Progenitor cell of endocrine pancreas (in vitro differentiated cells): ENCODE results near the gene STARD10. TPM values are rescaled to one million over a fixed set of nuclear protein-coding genes. Genes with fewer than 3 reads are reported as not detected.

Source experiments
- DNase-seq: peaks from one replicate; pipeline ENCODE4 v3.0.0; 2021; ENCODE audit warnings: low spot score; ENCODE audit not compliant: unreplicated experiment
- H3K27ac Mint-ChIP-seq: 2 replicates; pipeline ENCODE4 v1.8.0; 2021; ENCODE audit warnings: mild to moderate bottlenecking, moderate library complexity, mixed read lengths
- H3K27me3 Mint-ChIP-seq: 2 replicates; pipeline ENCODE4 v1.8.0; 2021; ENCODE audit warnings: mixed read lengths
- H3K36me3 Mint-ChIP-seq: 2 replicates; pipeline ENCODE4 v1.8.0; 2022; ENCODE audit warnings: mixed read lengths; ENCODE audit not compliant: insufficient read depth
- H3K4me1 Mint-ChIP-seq: 2 replicates; pipeline ENCODE4 v1.8.0; 2021; ENCODE audit warnings: low read depth, mixed read lengths
- H3K4me3 Mint-ChIP-seq: 2 replicates; pipeline ENCODE4 v1.8.0; 2021; ENCODE audit warnings: low read depth, mild to moderate bottlenecking, moderate library complexity, mixed read lengths
- H3K9me3 Mint-ChIP-seq: 2 replicates; pipeline ENCODE4 v1.8.0; 2021; ENCODE audit warnings: low read depth, mixed read lengths
- total RNA-seq: library from RNA; stranded (reverse); gene quantifications from 2 replicates; pipeline ENCODE4 v1.2.1, GENCODE V29; 2021
- TF ChIP-seq, protein P1 (sequence below): fragments of 200-600 bp; sonication (generic); IDR thresholded peaks from one replicate; pipeline ENCODE4 v1.5.0; 2021; ENCODE audit warnings: antibody characterized with exemption, mild to moderate bottlenecking; ENCODE audit not compliant: unreplicated experiment

STARD10 gene
- total RNA-seq, 1 donor from 2014 or later, result 212 TPM

DNA sequence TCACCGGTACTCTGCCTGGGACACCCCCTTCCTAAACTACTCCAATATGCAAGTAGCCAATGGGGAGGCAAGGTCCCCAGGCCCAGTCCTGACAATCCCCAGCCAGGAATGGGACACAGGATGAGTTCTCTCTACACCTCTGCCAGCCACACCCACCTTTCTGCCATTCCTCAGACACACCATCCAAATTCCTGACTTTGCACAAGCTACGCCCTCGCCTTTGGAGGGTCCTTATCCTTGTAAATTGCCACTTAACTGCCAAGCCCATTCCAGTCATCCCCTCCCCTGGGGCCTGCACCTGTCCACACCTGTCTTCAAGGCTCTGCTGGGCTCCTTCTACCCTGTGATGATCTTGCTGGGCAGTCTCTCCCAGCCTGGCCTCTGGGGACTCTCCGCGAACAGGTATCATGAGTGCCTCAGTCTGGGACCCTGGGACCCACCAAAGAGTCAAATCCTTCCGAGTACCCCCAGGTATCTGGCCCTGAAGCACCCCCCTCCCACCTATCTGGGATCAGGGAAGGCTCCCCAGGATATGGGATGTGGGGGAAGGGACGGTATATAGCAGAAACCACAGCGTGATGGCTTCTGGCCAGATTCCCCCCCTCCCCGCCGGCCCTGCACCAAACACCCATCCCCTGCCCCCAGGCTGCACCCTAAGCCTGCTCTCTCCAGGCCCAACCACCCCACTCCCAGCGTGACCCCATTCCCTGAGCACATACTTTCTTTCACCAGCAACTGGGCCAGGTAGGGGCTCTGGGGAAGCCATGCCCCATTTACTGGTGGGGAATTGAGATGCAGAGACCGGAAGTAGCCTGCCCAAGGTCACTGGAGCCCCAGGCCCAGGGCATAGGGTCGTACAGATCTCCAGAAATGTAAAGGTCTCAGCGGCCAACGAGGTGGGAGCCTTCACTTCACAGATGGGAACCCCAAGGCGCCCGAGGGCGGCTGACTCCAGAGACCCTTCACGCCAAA, 42.4 kb downstream of the STARD10 start:
- Mint-ChIP-seq H3K4me3 (peak overlapping the region; percentile 93), H3K9me3 (no peaks in the 10 kb centered on the region), H3K27ac (peak overlapping the region; percentile 91), H3K27me3 (no peaks in the 10 kb centered on the region), H3K36me3 (peaks cover 10% of the 10 kb centered on the region), H3K4me1 (peaks cover 33% of the 10 kb centered on the region)
- TF ChIP-seq, protein P1, sequence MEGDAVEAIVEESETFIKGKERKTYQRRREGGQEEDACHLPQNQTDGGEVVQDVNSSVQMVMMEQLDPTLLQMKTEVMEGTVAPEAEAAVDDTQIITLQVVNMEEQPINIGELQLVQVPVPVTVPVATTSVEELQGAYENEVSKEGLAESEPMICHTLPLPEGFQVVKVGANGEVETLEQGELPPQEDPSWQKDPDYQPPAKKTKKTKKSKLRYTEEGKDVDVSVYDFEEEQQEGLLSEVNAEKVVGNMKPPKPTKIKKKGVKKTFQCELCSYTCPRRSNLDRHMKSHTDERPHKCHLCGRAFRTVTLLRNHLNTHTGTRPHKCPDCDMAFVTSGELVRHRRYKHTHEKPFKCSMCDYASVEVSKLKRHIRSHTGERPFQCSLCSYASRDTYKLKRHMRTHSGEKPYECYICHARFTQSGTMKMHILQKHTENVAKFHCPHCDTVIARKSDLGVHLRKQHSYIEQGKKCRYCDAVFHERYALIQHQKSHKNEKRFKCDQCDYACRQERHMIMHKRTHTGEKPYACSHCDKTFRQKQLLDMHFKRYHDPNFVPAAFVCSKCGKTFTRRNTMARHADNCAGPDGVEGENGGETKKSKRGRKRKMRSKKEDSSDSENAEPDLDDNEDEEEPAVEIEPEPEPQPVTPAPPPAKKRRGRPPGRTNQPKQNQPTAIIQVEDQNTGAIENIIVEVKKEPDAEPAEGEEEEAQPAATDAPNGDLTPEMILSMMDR, result no peak
- no peak for DNase-seq

DNA sequence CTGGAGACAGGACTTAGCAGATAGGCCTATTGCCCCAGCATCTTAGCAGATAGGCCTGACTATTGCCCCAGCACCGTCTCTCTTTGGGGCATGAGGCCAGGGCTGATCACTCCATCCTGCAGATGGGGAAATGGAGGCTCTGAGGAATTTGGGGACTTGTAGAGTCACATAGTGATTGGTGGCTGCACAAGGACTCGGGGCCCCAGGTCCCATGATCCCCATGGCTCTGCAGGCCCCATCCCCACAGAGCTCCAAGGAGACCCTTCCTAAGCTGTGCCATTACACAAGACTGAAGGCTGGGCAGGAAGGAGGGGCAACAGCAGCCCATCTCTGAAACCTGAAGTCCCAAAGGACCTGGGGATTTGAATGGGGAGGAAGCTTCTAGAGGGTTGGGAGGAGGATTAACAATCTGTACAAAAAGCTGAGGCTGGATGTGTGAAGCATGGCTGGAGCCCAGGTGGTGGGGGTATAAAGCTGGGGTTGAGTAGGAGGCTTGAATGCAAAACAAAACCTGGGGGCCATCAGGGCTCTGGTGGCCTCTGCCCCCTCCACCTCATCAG, 43.2 kb downstream of the STARD10 start:
- Mint-ChIP-seq H3K4me1 (peaks cover 29% of the 10 kb centered on the region), H3K36me3 (peaks cover 8% of the 10 kb centered on the region), H3K4me3 (peak overlapping the region; percentile 93), H3K9me3 (no peaks in the 10 kb centered on the region), H3K27ac (peak overlapping the region; percentile 37), H3K27me3 (no peaks in the 10 kb centered on the region)
- no peak for DNase-seq
- TF ChIP-seq, protein P1, result no peak

DNA sequence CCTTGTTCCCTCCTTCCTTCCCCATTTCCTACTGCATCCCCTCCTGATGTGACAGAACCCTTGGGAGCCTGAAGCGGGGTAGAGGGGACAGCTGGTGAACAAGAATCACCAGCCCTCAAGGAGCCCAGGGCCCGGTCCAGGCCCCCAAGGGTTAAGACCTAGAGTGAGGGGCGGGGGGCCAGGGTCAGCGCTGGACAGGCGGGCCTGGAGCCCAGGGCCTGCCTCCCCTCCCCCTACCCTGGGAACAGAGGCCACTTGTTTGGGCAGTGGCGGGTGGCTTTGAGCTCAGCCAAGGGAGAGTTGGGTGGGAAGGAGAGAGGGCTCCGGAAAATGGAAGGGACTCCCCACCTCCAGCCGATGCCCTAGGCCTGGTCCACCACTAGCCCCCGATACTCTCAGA, 43.8 kb downstream of the STARD10 start:
- peak; percentile 31 for DNase-seq
- H3K36me3 Mint-ChIP-seq, result peaks cover 7% of the 10 kb centered on the region
- H3K27me3 Mint-ChIP-seq, result no peaks in the 10 kb centered on the region
- H3K4me1 Mint-ChIP-seq, result peaks cover 29% of the 10 kb centered on the region
- H3K4me3 Mint-ChIP-seq, result peak overlapping the region; percentile 93
- H3K27ac Mint-ChIP-seq, result peak overlapping the region; percentile 86
- no peaks in the 10 kb centered on the region for H3K9me3 Mint-ChIP-seq
- TF ChIP-seq, protein P1, result no peak

DNA sequence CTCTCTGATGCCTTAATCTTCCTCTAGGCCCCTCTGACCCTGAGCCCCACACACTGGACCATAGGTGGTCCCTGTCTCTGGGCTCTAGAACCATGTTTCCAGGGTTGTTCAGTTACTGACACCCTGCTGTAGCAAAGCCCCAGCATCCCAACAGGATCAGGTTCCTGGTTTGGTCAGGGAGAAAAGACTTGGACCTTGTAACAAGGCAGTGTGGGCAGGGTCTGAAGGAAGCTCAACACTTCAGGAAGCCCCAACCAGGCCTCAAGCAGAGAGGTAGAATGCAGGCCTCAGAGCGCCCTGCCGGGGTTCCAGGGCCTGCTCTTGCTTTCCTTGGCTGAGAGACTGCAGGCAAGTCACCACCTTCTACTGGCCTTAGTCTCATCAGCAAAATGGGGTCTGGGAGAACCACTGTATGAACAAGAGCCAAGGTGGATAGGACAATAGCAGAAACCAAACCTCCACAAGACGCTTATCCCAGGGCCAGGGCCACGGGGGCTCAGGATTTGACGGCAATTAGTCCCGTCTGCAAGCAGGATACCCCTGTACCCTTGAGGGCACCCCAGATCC, 46.5 kb downstream of the STARD10 start:
- TF ChIP-seq, protein P1, result no peak
- DNase-seq, result no peak
- Mint-ChIP-seq H3K27ac (no peak overlapping the region), H3K4me3 (no peak overlapping the region), H3K36me3 (peaks cover 4% of the 10 kb centered on the region), H3K27me3 (no peaks in the 10 kb centered on the region), H3K9me3 (no peaks in the 10 kb centered on the region), H3K4me1 (peaks cover 33% of the 10 kb centered on the region)

DNA sequence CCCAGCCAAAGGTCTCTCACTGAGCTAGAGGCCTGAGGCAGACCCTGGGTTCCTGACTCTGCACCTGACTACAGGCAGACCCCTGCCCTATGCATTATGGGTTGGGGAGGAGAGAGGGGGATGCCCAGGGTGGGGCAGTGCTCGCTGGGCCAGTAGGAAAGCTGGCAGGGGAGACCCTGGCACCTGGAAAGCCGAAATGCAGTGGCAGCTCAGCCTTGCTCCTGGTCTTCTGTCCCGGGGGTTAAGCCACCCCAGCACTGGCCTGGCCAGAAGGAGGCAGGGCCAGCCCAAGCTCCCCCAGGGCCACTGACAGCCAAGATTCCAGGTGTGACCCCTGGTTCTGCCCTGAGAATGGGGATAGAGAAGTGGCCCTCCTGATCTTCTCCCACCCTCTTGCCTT, 47.0 kb downstream of the STARD10 start:
- Mint-ChIP-seq H3K36me3 (peaks cover 4% of the 10 kb centered on the region), H3K27ac (no peak overlapping the region), H3K9me3 (no peaks in the 10 kb centered on the region), H3K27me3 (no peaks in the 10 kb centered on the region), H3K4me3 (no peak overlapping the region), H3K4me1 (peaks cover 34% of the 10 kb centered on the region)
- TF ChIP-seq, protein P1, result no peak
- DNase-seq, result no peak
